GM12874 (cell line): ENCODE data around the gene TRDN.

Source experiments
- CTCF ChIP-seq: IDR thresholded peaks from 2 replicates; pipeline ENCODE4 v1.5.1; 2011; ENCODE audit warnings: low read depth, mild to moderate bottlenecking, control low read depth, low read length, moderate library complexity; ENCODE audit not compliant: insufficient read depth

The TRDN gene

GRCh38 chr6:123662757-123663156 is 26.0 kb upstream of the TRDN start:
- TF ChIP-seq CTCF = no peak

GRCh38 chr6:123661105-123661891 is 24.5 kb upstream of the TRDN start:
- no peak for TF ChIP-seq CTCF

GRCh38 chr6:123659960-123660748 is 23.4 kb upstream of the TRDN start:
- TF ChIP-seq CTCF = no peak

- TF ChIP-seq CTCF = no peak
Measured at GRCh38 chr6:123658848-123659247, 22.1 kb upstream of the TRDN start.

- TF ChIP-seq CTCF = no peak
Measured at GRCh38 chr6:123655521-123656306, 19.0 kb upstream of the TRDN start.

- no peak for TF ChIP-seq CTCF
Measured at GRCh38 chr6:123648723-123649122, 12.0 kb upstream of the TRDN start.

- no peak for TF ChIP-seq CTCF
Measured at GRCh38 chr6:123648020-123648580, 11.3 kb upstream of the TRDN start.
